HG03457 (cell line): Measurements from ENCODE around the gene RABGAP1L.
"Not testable (repeated sequence)": the region's sequence is repeated elsewhere in the genome, so short reads cannot be mapped to it uniquely, and the experiment has no call there.

Experiments
- ATAC-seq: cut with Tn5 transposase; IDR thresholded peaks from one replicate; pipeline ENCODE4 v1.9.1; 2021; ENCODE audit warnings: moderate number of reproducible peaks; ENCODE audit not compliant: unreplicated experiment

Gene RABGAP1L

DNA sequence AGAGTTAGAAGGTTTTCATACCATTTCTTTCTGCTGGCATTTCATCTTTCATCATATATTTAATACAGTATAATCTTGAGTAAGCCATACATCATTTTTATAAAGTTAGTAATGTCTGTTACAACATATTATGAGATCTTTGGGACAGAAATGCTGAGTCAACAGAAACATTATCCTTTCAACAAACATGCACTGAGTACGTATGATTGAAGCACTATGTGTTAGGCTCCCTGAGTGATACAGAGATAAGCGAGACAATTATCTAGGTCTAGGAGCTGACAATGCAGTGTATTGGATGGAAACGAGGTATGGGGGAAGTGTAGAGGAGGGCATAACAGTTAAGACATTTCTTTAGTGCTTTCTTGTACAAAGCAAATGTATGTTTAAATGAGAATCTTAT lies 268.7 kb downstream of the RABGAP1L start:
- ATAC-seq = no peak

DNA sequence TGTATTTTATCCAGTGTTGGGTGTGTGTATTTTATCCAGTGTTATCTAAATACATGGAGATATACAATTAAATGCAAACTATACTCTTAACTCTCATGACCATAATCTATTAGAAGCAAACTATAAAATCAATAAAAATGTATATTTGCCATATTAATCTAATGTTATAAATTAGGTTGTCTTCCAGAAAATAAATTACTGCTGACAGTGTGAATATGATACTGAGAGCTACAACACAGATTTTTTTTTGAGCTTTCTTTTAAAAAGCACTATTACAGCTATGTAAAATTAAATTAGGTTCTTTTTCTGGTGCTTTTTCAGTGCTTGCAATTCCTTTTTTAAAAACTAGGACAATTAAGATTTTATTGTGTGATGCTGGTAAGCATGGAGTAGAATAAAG lies 269.4 kb downstream of the RABGAP1L start:
- no peak for ATAC-seq

DNA sequence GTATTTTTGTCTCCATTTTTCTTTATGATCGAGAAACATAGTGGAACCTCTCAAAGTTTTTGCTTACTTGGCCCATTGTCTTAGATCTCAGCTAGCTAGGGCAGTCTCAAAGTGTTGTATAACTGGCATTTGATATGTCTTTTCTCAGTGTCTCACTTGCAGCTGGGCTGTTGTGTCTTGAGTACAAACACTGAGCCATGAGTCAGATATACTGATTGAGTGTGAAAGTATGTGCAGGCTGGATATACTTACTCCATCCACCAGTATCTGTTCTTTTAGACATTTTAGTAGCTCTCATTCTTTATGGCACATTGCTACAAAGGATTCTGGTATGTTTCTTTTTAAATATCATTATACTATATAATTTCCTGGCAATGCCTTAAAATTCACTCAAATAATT lies 274.1 kb downstream of the RABGAP1L start:
- no peak for ATAC-seq

DNA sequence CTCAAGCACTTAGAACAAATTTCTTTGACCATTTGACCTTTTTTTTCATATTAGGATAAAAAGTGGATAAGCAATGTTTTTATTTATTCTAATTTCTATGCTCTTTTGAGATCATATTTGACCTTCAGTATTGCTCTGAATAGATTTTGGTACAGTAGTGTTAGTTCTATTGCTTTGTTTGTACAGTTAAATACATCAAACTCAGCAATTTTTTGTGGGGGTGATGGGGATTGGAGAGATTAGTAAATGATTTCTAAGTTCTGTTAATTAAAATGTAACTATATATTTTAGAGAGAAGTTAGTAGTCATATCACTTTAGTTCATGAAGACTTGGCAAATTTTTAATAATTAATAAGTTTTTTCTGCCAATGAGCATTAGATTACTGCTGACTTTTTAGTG lies 286.0 kb downstream of the RABGAP1L start:
- no peak for ATAC-seq

DNA sequence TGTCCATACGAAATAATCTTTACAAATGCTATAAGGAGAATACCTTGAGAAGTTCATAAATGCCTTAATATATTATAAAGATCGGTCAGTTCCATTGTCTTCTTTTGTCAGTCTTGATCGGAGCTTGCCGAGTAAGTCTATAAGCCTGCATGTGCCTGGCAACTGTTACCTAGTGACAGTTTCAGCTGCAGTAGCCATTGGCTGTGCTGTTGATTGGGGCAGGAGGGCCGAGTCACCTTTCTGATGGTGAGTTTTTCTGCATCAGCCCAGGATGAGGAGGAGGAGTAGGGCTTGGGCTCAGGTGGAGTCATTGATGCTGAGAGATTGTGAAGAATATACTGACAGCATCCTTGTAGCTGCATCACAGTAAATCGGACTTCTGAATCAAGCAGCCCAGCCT lies 286.5 kb downstream of the RABGAP1L start:
- no peak for ATAC-seq

DNA sequence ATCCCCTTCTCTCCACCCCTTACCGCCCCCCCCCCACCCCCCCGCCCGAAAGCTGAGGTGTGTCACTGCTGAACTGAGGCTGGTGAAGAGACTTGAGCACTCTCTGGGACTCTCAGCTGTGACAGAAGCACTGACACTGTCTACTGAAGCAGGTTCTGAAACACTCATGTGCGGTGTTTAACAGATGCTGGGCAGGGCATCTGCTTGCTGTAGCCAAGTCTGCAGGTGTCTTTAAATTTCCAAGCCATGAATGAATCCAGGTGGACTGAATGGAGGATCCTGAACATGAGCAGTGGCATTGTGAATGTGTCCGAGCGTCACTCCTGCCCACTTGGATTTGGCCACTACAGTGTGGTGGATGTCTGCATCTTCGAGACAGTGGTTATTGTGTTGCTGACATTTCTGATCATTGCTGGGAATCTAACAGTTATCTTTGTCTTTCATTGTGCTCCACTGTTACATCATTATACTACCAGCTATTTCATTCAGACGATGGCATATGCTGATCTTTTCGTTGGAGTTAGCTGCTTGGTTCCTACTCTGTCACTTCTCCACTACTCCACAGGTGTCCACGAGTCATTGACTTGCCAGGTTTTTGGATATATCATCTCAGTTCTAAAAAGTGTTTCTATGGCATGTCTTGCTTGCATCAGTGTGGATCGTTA lies 288.7 kb downstream of the RABGAP1L start, which contains the start of gene GPR52:
Gene GPR52 (plus strand): TSS at position 99 of the 665 bp plus-strand sequence. CDS start 148 bp downstream, at position 247.
- ATAC-seq = no peak

DNA sequence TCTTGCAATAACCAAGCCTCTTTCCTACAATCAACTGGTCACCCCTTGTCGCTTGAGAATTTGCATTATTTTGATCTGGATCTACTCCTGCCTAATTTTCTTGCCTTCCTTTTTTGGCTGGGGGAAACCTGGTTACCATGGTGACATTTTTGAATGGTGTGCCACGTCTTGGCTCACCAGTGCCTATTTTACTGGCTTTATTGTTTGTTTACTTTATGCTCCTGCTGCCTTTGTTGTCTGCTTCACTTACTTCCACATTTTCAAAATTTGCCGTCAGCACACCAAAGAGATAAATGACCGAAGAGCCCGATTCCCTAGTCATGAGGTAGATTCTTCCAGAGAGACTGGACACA lies 289.2 kb downstream of the RABGAP1L start:
- ATAC-seq = no peak

DNA sequence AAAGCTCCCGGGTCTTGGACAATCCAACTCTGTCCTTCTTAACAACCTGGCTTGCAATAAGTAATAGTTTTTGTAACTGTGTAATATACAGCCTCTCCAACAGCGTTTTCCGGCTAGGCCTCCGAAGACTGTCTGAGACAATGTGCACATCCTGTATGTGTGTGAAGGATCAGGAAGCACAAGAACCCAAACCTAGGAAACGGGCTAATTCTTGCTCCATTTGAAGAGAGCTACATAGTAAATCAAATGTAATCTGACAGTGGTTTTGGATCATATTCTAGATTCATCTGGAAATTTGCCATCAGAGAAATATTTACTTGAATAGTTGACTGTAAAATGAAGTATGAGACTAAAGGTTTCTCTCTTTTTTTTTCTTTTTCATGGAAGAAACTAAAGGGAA lies 289.7 kb downstream of the RABGAP1L start:
- no peak for ATAC-seq

DNA sequence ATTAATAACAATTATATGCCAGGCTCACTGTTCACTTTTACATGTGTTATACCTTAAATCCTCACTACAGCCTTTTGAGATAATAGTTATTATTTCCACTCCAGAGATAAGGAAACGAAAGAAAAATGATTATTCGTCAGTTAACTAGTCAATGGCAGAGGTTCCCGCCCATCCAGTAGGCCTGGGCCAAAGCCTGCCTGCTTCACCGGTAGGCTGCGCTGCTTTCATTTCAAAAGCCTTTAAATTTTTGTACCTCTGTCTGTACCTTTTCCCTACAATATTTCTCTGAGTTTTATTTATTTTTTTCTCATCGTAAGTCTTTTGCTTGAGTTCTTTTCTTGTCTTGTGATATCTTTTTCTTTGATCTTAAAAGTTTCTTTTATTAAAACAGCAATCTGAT lies 292.1 kb downstream of the RABGAP1L start:
- no peak for ATAC-seq

DNA sequence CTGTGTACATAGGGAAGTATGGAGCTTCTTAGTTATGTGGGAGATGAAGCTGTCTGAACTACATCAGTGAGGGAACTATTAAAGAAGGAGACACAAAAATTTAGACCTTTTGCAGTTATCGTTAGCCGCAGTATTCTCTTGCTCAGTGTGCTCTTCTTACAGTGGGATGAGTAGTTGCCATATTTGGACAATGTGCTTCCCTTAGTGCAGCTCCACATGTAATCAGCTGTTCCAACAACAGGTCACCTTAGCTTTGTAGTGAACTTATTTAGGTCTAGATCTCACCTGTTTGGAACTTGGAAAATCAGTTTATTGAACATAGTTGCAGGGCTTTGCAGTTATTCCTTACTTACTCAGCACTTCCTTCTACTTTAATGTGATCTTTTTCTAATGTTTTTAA lies 306.5 kb downstream of the RABGAP1L start:
- no peak for ATAC-seq

DNA sequence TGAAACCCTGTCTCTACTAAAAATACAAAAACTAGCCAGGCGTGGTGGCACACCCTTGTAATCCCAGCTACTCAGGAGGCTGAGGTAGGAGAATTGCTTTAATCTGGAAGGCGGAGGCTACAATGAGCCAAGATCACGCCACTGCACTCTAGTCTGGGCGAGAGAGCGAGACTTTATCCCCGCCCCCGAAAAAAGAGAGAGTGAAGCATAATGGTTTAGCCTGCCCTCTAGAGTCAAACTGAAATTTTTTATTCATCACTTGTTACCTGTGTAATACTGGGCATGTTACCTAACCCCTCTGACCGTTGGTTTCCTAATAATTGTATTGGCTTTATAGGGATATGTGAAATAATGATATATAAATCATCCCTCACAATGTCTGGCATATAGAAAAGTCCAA lies 307.3 kb downstream of the RABGAP1L start:
- ATAC-seq = no peak

DNA sequence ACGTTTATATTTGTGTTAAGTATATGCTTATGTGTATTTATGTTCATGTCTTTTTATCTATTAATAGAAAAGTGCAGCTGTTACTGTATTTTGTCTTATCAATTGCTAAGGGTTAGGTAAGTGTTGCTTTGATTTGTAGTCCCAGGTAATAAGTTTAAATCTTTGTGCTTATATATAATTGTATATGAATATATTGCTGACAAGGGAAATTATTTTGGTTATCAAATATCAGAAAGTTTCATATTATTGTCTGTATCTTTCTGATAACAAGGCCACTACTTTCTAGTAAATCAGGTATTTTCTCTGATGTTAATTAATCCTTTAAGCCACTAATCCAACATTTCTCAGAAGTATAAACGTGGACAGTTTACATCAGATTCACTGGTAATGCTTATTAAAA lies 309.7 kb downstream of the RABGAP1L start:
- ATAC-seq = no peak

DNA sequence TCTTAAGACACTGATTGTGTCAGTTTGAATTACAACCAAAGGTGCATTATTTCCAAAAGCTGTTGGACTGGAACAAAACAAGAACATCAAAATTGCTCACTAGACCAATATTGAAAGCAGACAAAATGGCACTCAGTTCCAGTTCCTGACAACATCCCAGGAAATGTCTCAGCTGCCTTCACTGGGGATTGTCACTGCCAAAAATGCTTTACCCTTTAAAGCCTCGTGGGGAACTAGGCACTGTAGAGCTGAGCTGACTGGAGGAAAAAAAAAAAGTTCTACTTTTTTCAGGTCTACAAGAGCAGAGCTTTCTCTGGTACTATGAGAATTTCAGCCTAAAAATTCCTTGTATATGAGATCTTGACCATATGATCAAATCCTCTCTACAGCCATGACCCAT lies 310.4 kb downstream of the RABGAP1L start:
- no peak for ATAC-seq

DNA sequence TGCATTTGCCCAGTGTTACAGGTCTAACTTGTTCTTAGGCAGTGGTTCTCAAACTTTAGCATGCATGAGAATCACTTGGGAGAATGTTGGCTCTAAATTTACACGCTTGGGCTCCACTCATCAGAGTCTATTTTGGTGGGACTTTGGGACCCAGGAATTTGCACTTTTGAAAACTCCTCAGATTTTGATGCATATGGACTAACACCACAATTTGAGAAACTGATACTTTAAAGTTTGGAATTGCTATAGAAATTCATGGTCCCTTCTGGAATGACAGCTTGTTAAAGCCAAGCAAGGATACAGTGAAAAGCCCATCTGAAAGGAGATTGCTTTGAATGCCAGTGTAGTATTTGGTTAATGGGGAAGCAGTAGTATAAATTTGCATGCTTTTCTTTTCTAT lies 320.0 kb downstream of the RABGAP1L start:
- ATAC-seq = no peak

DNA sequence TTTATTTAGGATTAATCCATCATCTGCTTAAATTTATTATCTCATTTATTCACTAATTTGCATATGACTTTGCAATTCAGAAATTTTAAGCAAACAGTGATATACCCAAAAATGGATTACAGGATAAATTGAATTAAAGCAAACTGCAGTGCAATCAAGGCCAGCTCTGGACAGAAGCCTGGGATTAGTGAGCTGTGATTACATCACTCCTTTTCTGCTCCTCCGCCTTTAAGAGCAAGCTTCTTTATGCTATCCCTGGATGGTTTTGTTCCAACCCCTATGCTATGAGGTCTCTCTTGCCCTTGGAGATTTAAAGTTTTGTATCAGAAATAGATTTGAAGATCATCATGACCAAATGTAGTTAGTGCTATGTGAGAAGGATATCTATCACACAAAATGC lies 321.0 kb downstream of the RABGAP1L start:
- no peak for ATAC-seq

DNA sequence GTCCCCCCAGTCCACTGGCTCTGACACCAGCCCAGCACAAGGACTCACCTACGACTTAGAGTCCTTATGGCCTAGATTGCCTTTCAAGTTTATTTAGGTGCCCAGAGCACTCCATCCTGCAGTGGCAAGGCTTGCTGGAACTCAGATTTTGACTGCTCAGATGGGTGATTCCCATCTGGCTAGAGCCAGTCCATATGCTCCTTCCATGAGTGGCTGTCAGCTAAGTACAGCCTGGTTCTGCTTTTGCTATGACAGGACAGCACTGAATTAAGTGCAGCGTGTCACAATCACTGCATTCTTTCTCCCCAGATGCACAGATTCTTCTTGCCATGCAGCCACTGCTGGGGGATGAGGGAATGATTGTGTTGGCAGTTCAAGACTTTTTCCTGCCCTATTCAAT lies 332.3 kb downstream of the RABGAP1L start:
- ATAC-seq = no peak

DNA sequence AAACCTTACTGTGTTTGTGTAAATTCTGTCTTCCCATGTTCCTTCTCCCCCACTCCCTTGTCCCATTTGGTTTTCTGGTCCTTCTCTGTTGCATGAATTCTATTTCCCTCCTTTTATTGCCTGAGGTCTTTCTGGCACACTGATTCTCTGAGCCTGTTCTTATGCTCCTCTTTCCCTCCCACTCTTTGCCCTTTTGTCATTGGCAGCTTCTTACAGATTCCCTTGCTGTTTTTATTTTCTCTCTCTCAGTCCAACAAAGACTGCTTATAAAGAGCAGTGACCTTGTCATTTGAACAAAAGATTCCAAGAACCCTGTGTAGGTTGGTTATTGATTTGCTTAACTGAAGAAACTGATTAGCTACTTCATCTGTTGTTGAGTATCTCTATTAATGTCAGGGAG lies 338.2 kb downstream of the RABGAP1L start:
- no peak for ATAC-seq

DNA sequence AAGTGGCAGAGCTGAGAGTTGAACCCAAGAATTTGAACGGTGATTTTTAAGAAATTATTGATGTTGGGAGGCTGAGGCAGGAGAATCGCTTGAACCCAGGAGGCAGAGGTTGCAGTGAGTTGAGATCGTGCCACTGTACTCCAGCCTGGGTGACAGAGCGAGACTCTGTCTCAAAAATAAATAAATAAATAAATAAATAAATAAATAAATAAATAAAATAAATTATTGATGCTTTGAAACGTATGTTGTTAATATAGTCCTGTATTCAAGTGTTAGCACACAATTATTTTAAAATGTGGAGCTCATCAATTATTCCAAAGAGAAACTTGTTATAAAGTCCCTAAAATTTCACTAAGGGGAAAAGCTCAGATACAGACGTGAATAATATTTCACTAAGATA lies 357.4 kb downstream of the RABGAP1L start:
- ATAC-seq = not testable (repeated sequence)

DNA sequence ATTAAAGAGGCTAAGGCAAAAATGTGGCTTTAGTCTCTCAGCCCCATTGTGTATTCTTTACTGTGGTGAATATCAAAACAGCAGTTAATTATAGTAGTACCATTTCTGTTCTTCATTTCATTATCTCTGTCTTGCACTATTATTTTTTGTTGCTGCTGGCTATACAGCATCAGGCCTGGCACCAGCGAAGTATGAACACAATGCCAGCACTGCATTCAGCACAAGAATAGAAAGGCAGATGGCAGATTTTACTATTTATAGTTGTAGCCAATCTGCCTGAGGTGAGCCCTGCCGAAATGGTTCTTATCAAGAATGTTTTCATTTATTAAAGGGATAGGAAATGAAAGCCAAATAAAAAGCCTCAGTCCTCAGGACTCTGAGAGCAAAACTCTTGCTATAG lies 360.5 kb downstream of the RABGAP1L start:
- ATAC-seq = no peak

DNA sequence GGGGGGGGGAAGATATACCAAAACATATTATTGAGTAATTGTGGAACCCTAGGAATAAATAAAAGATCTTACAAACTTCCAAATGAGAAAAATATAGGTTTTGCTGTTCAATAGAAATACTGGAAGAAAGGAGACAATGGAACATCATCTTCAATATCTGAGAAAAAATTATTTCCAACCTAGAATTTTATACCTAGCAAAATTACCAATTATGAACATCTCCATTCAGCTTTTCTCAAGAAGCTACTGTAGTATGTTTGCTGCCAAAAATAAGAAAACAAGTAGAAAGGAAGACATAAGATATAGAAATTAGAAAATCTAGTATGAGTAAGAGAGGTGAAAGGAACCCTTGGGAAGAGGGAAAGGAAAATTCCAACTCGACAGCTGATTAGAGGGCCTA lies 372.4 kb downstream of the RABGAP1L start:
- ATAC-seq = no peak

DNA sequence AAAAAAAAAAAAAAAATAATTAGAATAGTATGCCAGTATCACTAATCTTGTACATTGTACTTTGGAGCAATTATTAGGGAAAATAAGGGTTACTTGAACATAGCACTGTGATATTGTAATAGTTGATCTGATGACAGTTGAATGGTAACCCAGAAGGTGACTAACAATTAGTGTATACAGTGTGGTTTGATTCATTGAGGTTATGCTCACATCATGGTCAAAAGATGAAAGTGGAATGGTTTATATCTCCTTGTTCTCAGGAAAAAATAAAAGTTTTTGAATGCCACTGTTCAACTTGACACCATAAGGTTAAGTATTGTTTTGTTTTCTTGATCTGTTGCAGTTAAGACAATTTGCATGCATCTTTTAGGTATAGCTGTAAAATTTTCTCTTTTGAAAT lies 375.5 kb downstream of the RABGAP1L start:
- ATAC-seq = no peak

DNA sequence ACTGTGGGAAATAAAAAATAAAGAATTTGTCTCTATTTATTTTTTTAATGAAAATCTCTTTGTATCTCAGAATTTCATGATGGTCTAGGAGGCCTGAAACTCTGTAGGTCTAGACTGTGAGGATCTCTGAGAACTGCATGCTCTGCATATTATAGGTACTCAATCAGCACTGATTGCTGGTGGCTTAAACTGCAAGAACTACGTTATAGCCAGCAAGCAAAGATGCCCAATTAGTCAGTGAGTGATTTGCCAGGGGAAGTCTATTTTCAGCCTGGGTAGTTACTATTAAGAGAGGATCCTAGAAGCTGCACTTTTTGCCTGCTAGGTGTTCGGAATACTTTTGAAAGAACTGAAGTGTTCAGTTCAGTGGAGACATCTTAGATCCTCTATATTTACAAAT lies 375.9 kb downstream of the RABGAP1L start:
- ATAC-seq = no peak

DNA sequence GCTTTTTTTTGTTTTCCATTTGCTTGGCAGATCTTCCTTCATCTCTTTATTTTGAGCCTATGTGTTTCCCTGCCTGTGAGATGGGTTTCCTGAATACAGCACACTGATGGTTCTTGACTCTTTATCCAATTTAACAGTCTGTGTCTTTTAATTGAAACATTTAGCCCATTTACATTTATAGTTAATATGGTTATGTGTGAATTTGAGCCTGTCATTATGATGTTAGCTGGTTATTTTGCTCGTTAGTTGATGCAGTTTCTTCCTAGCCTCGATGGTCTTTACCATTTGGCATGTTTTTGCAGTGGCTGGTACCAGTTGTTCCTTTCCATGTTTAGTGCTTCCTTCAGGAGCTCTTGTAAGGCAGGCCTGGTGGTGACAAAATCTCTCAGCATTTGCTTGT lies 384.1 kb downstream of the RABGAP1L start:
- ATAC-seq = not testable (repeated sequence)
